IMR-90 (cell line): Measurements from ENCODE around the gene DDX31. TPM values are rescaled to one million over a fixed set of nuclear protein-coding genes. Genes with fewer than 3 reads are reported as not detected.

Experiments
- ATAC-seq: fragments of 200-7000 bp; cut with Tn5 transposase; 2 replicates; pipeline ENCODE4 v1.9.1; 2020; ENCODE audit warnings: low read depth, mild to moderate bottlenecking, moderate library complexity
- BruUV-seq: library from RNA; stranded (reverse); fragments of 400-500 nt; replicated peaks from 2 replicates; lab custom pipeline; 2021; lab: Mats Ljungman, UMichigan
- CTCF ChIA-PET: fragments of 300-600 bp; formaldehyde crosslinking; extraction: SDS; loops from one replicate; lab custom pipeline; 2021; ENCODE audit warnings: antibody characterized with exemption; lab: Yijun Ruan, JAX
- POLR2A ChIA-PET: fragments of 300-600 bp; sonication (Branson Sonifier 250); formaldehyde crosslinking; loops from one replicate; lab custom pipeline; 2022; ENCODE audit warnings: antibody characterized with exemption; ENCODE audit not compliant: unreplicated experiment; lab: Charles Lee
- DNase-seq: peaks from one replicate; pipeline ENCODE4 v3.0.0; 2013
- H2AFZ ChIP-seq: replicated peaks from 2 replicates; pipeline ENCODE3; 2013; ENCODE audit warnings: low read length, mild to moderate bottlenecking; ENCODE audit not compliant: poor library complexity
- H2AK5ac ChIP-seq: 2 replicates; pipeline ENCODE4 v1.6.1; 2013; ENCODE audit warnings: low read depth, low read length, inconsistent platforms
- H2AK9ac ChIP-seq: replicated peaks from 2 replicates; pipeline ENCODE3; 2013; ENCODE audit warnings: mild to moderate bottlenecking, low read depth, low read length, moderate library complexity; ENCODE audit not compliant: poor library complexity
- H2BK120ac ChIP-seq: 2 replicates; pipeline ENCODE4 v1.6.1; 2013; ENCODE audit warnings: low read depth, low read length, inconsistent platforms
- H2BK15ac ChIP-seq: 3 replicates; pipeline ENCODE4 v1.6.1; 2013; ENCODE audit warnings: low read depth, low read length, inconsistent platforms
- H2BK20ac ChIP-seq: 2 replicates; pipeline ENCODE4 v1.6.1; 2013; ENCODE audit warnings: low read depth, mild to moderate bottlenecking, inconsistent platforms, low read length, moderate library complexity
- H2BK5ac ChIP-seq: 2 replicates; pipeline ENCODE4 v1.6.1; 2013; ENCODE audit warnings: mild to moderate bottlenecking, low read depth, low read length, inconsistent platforms; ENCODE audit not compliant: poor library complexity, severe bottlenecking
- H3K14ac ChIP-seq: replicated peaks from 2 replicates; pipeline ENCODE4 v1.6.1; 2013; ENCODE audit warnings: low read depth, low read length, inconsistent platforms
- H3K18ac ChIP-seq: 2 replicates; pipeline ENCODE4 v1.6.1; 2013; ENCODE audit warnings: low read depth, low read length, control low read depth
- H3K23ac ChIP-seq: 2 replicates; pipeline ENCODE4 v1.6.1; 2013; ENCODE audit warnings: low read depth, low read length, inconsistent platforms
- H3K27ac ChIP-seq: 2 replicates; pipeline ENCODE4 v1.5.1; 2013; ENCODE audit warnings: mild to moderate bottlenecking, control low read depth, low read length; ENCODE audit not compliant: insufficient read depth
- H3K27me3 ChIP-seq: 2 replicates; pipeline ENCODE4 v1.6.1; 2013; ENCODE audit warnings: low read length; ENCODE audit not compliant: control insufficient read depth, insufficient read depth
- H3K36me3 ChIP-seq: 2 replicates; pipeline ENCODE4 v1.6.1; 2013; ENCODE audit warnings: low read length, mixed read lengths; ENCODE audit not compliant: control insufficient read depth, insufficient read depth
- H3K4ac ChIP-seq: 2 replicates; pipeline ENCODE4 v1.6.1; 2013; ENCODE audit warnings: low read depth, low read length, inconsistent platforms
- H3K4me1 ChIP-seq: 2 replicates; pipeline ENCODE4 v1.6.1; 2013; ENCODE audit warnings: low read length, mixed read lengths; ENCODE audit not compliant: control insufficient read depth, insufficient read depth
- H3K4me2 ChIP-seq: 2 replicates; pipeline ENCODE4 v1.6.1; 2013; ENCODE audit warnings: low read depth, mild to moderate bottlenecking, control low read depth, low read length, moderate library complexity
- H3K4me3 ChIP-seq: 2 replicates; pipeline ENCODE4 v1.5.1; 2013; ENCODE audit warnings: low read depth, mild to moderate bottlenecking, control low read depth, low read length, moderate library complexity; ENCODE audit not compliant: insufficient read depth
- H3K56ac ChIP-seq: 2 replicates; pipeline ENCODE4 v1.6.1; 2013; ENCODE audit warnings: low read length, inconsistent platforms; ENCODE audit not compliant: insufficient read depth; ENCODE audit errors: extremely low read depth
- H3K79me1 ChIP-seq, 2 experiments: 2 replicates each; pipeline ENCODE4 v1.6.1; 2013; ENCODE audit warnings: low read length in 2 of 2, inconsistent platforms in 1 of 2, low read depth in 1 of 2
- H3K9ac ChIP-seq: 2 replicates; pipeline ENCODE4 v1.6.1; 2013; ENCODE audit warnings: low read depth, low read length, control low read depth
- H3K9me1 ChIP-seq: 2 replicates; pipeline ENCODE4 v1.6.1; 2013; ENCODE audit warnings: low read length, inconsistent platforms; ENCODE audit not compliant: insufficient read depth
- H3K9me3 ChIP-seq: 2 replicates; pipeline ENCODE4 v1.6.1; 2013; ENCODE audit warnings: low read length; ENCODE audit not compliant: control insufficient read depth, insufficient read depth
- H4K20me1 ChIP-seq: 2 replicates; pipeline ENCODE4 v1.6.1; 2013; ENCODE audit warnings: low read length, inconsistent platforms; ENCODE audit not compliant: insufficient read depth
- H4K5ac ChIP-seq: 2 replicates; pipeline ENCODE4 v1.6.1; 2013; ENCODE audit warnings: mild to moderate bottlenecking, low read depth, low read length, control low read depth
- H4K8ac ChIP-seq, 2 experiments: 2 replicates each; pipeline ENCODE4 v1.6.1; 2013; ENCODE audit warnings: low read depth in 2 of 2, low read length in 2 of 2, control low read depth in 1 of 2, inconsistent platforms in 1 of 2
- H4K91ac ChIP-seq: 2 replicates; pipeline ENCODE4 v1.6.1; 2013; ENCODE audit warnings: low read depth, low read length, inconsistent platforms; ENCODE audit not compliant: insufficient read depth
- BHLHE40 ChIP-seq: fragments of 150-350 bp; IDR thresholded peaks from 2 replicates; pipeline ENCODE4 v1.6.1; 2016; ENCODE audit warnings: mild to moderate bottlenecking, low read depth, low read length
- MAZ ChIP-seq: IDR thresholded peaks from 2 replicates; pipeline ENCODE4 v1.6.1; 2012; ENCODE audit warnings: low read depth, mild to moderate bottlenecking, low read length, improper control_type of control experiment, moderate library complexity, borderline replicate concordance
- POLR2A ChIP-seq: IDR thresholded peaks from 2 replicates; pipeline ENCODE4 v1.6.1; 2012; ENCODE audit warnings: mild to moderate bottlenecking, low read depth, low read length
- RCOR1 ChIP-seq: IDR thresholded peaks from 2 replicates; pipeline ENCODE4 v1.6.1; 2012; ENCODE audit warnings: mild to moderate bottlenecking, low read length, improper control_type of control experiment; ENCODE audit not compliant: insufficient replicate concordance
- RFX5 ChIP-seq: IDR thresholded peaks from 2 replicates; pipeline ENCODE4 v1.8.0; 2012; ENCODE audit warnings: low read depth, mild to moderate bottlenecking, low read length, moderate library complexity
- USF2 ChIP-seq: fragments of 150-350 bp; IDR thresholded peaks from 2 replicates; pipeline ENCODE4 v1.6.1; 2017; ENCODE audit warnings: mild to moderate bottlenecking, antibody characterized with exemption, low read length, low read depth
- WGBS, 2 experiments: methylation state at CpG; one replicate each; pipeline versions ENCODE4 v1.1.5 to v1.1.7; 2013; ENCODE audit warnings: missing lambda C conversion rate in 2 of 2; ENCODE audit not compliant: insufficient read length in 1 of 2; ENCODE audit errors: extremely low coverage in 2 of 2; 5-methylcytosine and 5-hydroxymethylcytosine counted together
- dilution Hi-C: fragments of 300-500 bp; cut with HindIII; formaldehyde crosslinking; loops from one replicate; pipeline ENCODE4 v1.14.3; 2018; ENCODE audit warnings: low sequenced_read_pairs; ENCODE audit not compliant: unreplicated experiment
- in situ Hi-C: fragments of 300-500 bp; cut with MboI; formaldehyde crosslinking; loops from 3 replicates; pipeline ENCODE4 v1.14.3; 2019; ENCODE audit warnings: low sequenced_read_pairs, inconsistent platforms, mixed read lengths
- intact Hi-C: fragments of 100-400 bp; cut with micrococcal nuclease; formaldehyde crosslinking; loops from 2 replicates; pipeline ENCODE4 v1.10.0; 2022
- polyA plus RNA-seq, 3 experiments: library from polyadenylated mRNA; depleted of rRNA; stranded (reverse); fragments of >200 nt; gene quantifications; 2 replicates each; pipeline ENCODE4 v1.2.3, GENCODE V29; 2012; ENCODE audit warnings: low replicate concordance in 1 of 3
- total RNA-seq: library from RNA; depleted of rRNA; stranded (reverse); fragments of >200 nt; gene quantifications from 2 replicates; pipeline ENCODE4 v1.2.3, GENCODE V29; 2012
- TF ChIP-seq, protein P1 (sequence below): fragments of 150-350 bp; IDR thresholded peaks from 2 replicates; pipeline ENCODE4 v1.6.1; 2016; ENCODE audit warnings: low read depth, mild to moderate bottlenecking, low read length, moderate library complexity, borderline replicate concordance

The DDX31 gene
- total and polyA plus RNA-seq, 2 of the 4 experiments (the other 2 are of a cell fraction), result 10.7 to 14.0 TPM

DNA sequence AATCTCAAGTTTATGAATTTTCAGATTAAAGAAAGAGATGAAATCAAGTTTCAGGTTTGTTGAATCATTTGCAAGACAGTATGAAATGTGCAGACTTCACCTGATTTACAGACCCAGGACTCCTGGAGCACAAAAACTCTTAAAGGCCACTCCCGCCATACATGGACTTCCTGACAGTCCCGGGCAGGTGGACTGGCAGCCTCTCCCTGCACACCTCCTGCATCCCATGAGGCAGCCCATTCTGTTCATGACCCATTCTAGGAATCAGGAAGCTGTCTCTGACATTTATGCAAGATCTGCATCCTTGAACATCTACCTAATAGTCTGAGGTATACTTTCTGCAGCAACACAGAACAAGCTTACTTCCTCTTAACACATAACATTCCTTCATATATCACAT lies 5.9 kb downstream of the DDX31 start:
- Histone ChIP-seq H3K4ac (no peak overlapping the region), H3K9me1 (peaks cover 7% of the 10 kb centered on the region; the same call in 1 of the 2 replicates), H3K27me3 (no peaks in the 10 kb centered on the region), H3K23ac (no peak overlapping the region), H3K4me2 (no peak overlapping the region), H3K56ac (no peak overlapping the region), H3K14ac (no peak overlapping the region), H3K18ac (no peak overlapping the region), H4K91ac (no peak overlapping the region), H4K8ac (no peak overlapping the region), H3K9ac (no peak overlapping the region), H2BK20ac (no peak overlapping the region), H2BK15ac (no peak overlapping the region), H3K36me3 (peaks cover 21% of the 10 kb centered on the region), H2BK5ac (no peak overlapping the region), H2AK5ac (no peak overlapping the region), H4K5ac (no peak overlapping the region), H3K4me1 (no peaks in the 10 kb centered on the region), H2AFZ (no peak overlapping the region), H2BK120ac (no peak overlapping the region), H4K20me1 (peaks cover 18% of the 10 kb centered on the region), H3K79me1 (peaks cover 17 to 60% of the 10 kb centered on the region in 2 experiments), H3K27ac (no peak overlapping the region), H3K4me3 (no peak overlapping the region), H2AK9ac (no peak overlapping the region), H3K9me3 (no peaks in the 10 kb centered on the region)
- ATAC-seq, result no peak
- no peak for TF ChIP-seq POLR2A
- TF ChIP-seq USF2, result no peak
- no peak for TF ChIP-seq MAZ
- no peak for TF ChIP-seq RFX5
- TF ChIP-seq RCOR1, result no peak
- TF ChIP-seq, protein P1, sequence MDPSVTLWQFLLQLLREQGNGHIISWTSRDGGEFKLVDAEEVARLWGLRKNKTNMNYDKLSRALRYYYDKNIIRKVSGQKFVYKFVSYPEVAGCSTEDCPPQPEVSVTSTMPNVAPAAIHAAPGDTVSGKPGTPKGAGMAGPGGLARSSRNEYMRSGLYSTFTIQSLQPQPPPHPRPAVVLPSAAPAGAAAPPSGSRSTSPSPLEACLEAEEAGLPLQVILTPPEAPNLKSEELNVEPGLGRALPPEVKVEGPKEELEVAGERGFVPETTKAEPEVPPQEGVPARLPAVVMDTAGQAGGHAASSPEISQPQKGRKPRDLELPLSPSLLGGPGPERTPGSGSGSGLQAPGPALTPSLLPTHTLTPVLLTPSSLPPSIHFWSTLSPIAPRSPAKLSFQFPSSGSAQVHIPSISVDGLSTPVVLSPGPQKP, result no peak
- no peak for TF ChIP-seq BHLHE40
- in situ Hi-C loops (no loop called here), dilution Hi-C loops (no loop called here), intact Hi-C loops (no loop called here)
- BruUV-seq, result no TSS peak
- 80% methylated on average over 1 of the region's 2 CpGs; no CpG with 5 or more reads in 1 of the 2 experiments for WGBS, 2 experiments
- no peak for DNase-seq
- POLR2A ChIA-PET, result no interaction called here
- CTCF ChIA-PET, result no interaction called here
